Vagina (tissue), 2 donors: ENCODE results near the gene FGR. TPM values are rescaled to one million over a fixed set of nuclear protein-coding genes. Genes with fewer than 3 reads are reported as not detected.
"Not testable (repeated sequence)": the region's sequence is repeated elsewhere in the genome, so short reads cannot be mapped to it uniquely, and the experiment has no call there.

Source experiments
- DNase-seq, 2 donors: peaks; one replicate each; pipeline ENCODE4 v3.0.0-alpha.2; 2017; ENCODE audit errors: extremely low spot score in 2 of 2
- H3K27ac ChIP-seq: fragments of 200-600 bp; sonication (generic); one replicate; pipeline ENCODE4 v1.5.1; 2019
- H3K27me3 ChIP-seq: fragments of 200-600 bp; sonication (generic); one replicate; pipeline ENCODE4 v1.5.1; 2019
- H3K36me3 ChIP-seq, 2 donors: fragments of 200-600 bp; sonication (generic); one replicate each; pipeline ENCODE4 v1.5.1; 2017 to 2019
- H3K4me1 ChIP-seq: fragments of 200-600 bp; sonication (generic); one replicate; pipeline ENCODE4 v1.5.1; 2019
- H3K4me3 ChIP-seq, 2 donors: fragments of 200-600 bp; sonication (generic); 1 replicate in 1 of 2; 2 replicates in 1 of 2; pipeline ENCODE4 v1.5.1; 2016 to 2019
- H3K9me3 ChIP-seq: fragments of 200-600 bp; sonication (generic); one replicate; pipeline ENCODE4 v1.5.1; 2019
- CTCF ChIP-seq, 3 experiments: fragments of 450-650 bp in 2 of 3; fragments of 200-600 bp in 1 of 3; sonication (generic) in 1 of 3; IDR thresholded peaks; one replicate each; pipeline ENCODE4 v1.5.1; 2017 to 2019; ENCODE audit warnings: antibody characterized with exemption in 3 of 3, mild to moderate bottlenecking in 2 of 3, moderate library complexity in 2 of 3
- POLR2A ChIP-seq, 2 donors: fragments of 450-650 bp; IDR thresholded peaks; one replicate each; pipeline ENCODE4 v1.6.1; 2017; ENCODE audit warnings: antibody characterized with exemption in 2 of 2, mild to moderate bottlenecking in 2 of 2, moderate library complexity in 2 of 2
- POLR2AphosphoS5 ChIP-seq, 2 donors: sonication (generic); formaldehyde crosslinking; IDR thresholded peaks; one replicate each; pipeline ENCODE4 v1.9.0; 2017; ENCODE audit warnings: antibody characterized with exemption in 2 of 2, mild to moderate bottlenecking in 2 of 2, low read depth in 1 of 2; ENCODE audit not compliant: insufficient read depth in 1 of 2
- intact Hi-C: fragments of 100-400 bp; cut with DNase I; formaldehyde crosslinking; loops from one replicate; pipeline ENCODE4 v1.15.1; 2023
- total RNA-seq: library from RNA; depleted of rRNA; stranded (reverse); fragments of >200 nt; gene quantifications from one replicate; pipeline ENCODE4 v1.2.3, GENCODE V29; 2016

FGR gene
- total RNA-seq, 1 donor from 2014 or later = 18.4 TPM

DNA sequence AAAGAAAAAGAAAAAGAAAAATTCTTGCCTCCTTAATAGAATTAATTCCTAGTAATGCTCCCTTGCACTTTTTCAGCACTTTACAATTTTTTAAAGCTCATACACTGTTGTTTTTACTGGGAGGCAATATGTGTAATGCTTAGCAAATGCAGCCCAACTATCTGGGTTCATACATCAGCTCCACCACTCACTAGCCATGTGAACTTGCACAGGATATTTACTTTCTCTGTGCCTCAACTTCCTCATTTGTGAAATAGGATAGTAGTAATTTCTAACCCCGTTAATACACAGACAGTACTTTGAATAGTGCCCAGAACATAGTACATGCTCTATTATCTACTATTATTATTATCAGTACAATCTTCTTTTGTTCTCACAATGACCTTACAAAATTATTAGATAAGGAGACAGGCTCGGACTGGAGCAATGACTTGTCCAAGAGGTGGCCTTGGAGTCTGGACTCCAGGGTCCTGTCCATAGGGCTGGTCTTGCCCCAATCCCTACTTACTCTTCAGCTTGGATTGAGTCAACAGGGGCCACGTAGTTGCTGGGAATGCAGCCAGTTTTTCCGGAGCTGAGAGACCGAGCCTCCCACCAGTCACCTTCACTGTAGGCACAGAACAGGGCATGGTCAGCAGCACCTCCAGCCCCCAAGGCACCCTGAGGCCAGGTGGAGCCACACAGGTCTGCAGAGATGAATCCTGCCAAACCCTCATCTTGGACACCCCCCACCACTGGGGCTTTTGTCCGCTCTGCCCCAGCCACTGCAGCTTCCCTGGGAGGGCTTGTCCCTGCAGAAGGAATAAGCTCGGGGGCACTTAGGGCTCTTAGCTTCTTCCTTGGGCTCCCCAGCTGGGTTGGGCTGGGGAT, 13.7 kb downstream of the FGR start:
- H3K9me3 ChIP-seq = no peaks in the 10 kb centered on the region
- TF ChIP-seq CTCF (IDR thresholded peaks at IDR 0.05) = no peak
- TF ChIP-seq POLR2A (IDR thresholded peaks at IDR 0.05) = no peak
- no peak for TF ChIP-seq POLR2AphosphoS5 (IDR thresholded peaks at IDR 0.05; ENCODE audit: insufficient read depth in 1 of 2, low read depth in 1 of 2)
- H3K27me3 ChIP-seq = no peaks in the 10 kb centered on the region
- no peak overlapping the region for H3K27ac ChIP-seq
- no peak overlapping the region for H3K4me3 ChIP-seq
- intact Hi-C loops = no loop called here
- no peak for DNase-seq
- no peaks in the 10 kb centered on the region for H3K36me3 ChIP-seq
- no peaks in the 10 kb centered on the region for H3K4me1 ChIP-seq

DNA sequence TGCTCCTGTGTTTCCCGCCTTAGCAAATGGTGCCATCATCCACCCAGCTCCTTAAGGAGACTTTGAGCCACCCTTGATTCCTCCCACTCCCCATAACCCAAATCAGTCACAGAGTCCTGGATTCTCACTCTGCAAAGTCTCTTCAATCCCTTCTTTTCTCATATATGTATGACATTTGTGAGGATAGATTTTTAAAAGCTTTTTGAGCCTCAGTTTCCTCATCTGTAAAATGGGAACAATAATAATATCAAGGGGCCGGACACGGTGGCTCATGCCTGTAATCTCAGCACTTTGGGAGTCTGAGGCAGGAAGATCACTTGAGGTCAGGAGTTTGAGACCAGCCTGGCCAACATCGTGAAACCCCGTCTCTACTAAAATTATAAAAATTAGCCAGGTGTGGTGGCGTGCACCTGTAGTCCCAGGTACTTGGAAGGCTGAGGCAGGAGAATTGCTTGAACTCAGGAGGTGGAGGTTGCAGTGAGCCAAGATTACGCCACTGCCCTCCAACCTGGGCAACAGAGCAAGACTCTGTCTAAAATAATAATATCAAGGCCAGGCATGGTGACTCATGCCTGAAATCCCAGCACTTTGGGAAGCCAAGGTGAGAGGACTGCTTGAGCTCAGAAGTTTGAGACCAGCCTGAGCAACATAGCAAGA, 15.1 kb downstream of the FGR start:
- H3K27ac ChIP-seq, H3K4me1 ChIP-seq, H3K4me3 ChIP-seq, DNase-seq, intact Hi-C loops, H3K36me3 ChIP-seq, H3K27me3 ChIP-seq, H3K9me3 ChIP-seq: not testable (repeated sequence)

DNA sequence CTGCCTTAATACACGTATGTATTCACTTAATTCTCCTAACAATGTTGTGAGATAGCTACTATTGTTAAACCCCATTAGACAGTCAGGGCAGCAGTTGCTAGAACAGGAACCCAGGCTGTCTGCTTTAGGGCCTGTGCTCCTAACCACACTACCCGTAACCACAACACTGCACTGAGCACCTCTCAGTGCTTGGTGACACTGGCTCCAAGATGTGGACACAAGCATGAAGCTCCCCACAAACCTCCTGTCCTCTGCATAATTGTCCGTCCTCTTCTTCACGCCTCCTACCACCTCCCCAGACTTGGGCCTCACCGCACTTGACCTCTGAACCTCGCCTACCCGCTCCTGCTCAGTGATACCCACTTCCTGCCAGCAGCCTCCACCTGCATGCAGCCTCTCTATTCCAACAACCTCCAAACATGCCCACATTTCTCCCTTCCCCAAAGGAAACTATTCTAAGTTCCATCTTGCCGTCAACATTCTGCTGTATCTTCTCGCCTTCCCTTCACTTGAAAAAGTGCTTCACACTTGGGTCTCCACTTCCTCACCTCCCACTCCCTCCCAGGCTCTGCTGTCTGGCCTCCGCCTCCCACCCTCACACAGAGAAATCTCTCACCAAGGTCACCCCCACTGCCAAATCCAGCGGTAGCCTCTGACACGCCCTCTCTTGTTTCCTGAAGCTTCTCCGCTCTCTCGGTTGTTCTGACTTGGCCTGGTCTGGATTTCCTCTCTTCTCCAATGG, 16.5 kb downstream of the FGR start:
- H3K36me3 ChIP-seq = no peaks in the 10 kb centered on the region
- no peak for DNase-seq
- H3K27ac ChIP-seq = no peak overlapping the region
- intact Hi-C loops = no loop called here
- no peaks in the 10 kb centered on the region for H3K9me3 ChIP-seq
- no peaks in the 10 kb centered on the region for H3K4me1 ChIP-seq
- no peak for TF ChIP-seq POLR2A (IDR thresholded peaks at IDR 0.05)
- no peak for TF ChIP-seq CTCF (IDR thresholded peaks at IDR 0.05)
- TF ChIP-seq POLR2AphosphoS5 (IDR thresholded peaks at IDR 0.05; ENCODE audit: insufficient read depth in 1 of 2, low read depth in 1 of 2) = no peak
- no peaks in the 10 kb centered on the region for H3K27me3 ChIP-seq
- no peak overlapping the region for H3K4me3 ChIP-seq

GRCh38 chr1:27617420-27617819, 17.6 kb downstream of the FGR start:
- TF ChIP-seq CTCF (IDR thresholded peaks at IDR 0.05) = no peak
- no peak for TF ChIP-seq POLR2AphosphoS5 (IDR thresholded peaks at IDR 0.05; ENCODE audit: insufficient read depth in 1 of 2, low read depth in 1 of 2)
- TF ChIP-seq POLR2A (IDR thresholded peaks at IDR 0.05) = no peak
- Histone ChIP-seq H3K36me3 (no peaks in the 10 kb centered on the region), H3K4me1 (no peaks in the 10 kb centered on the region), H3K27me3 (no peaks in the 10 kb centered on the region), H3K9me3 (no peaks in the 10 kb centered on the region), H3K4me3 (no peak overlapping the region), H3K27ac (no peak overlapping the region)
- intact Hi-C loops = no loop called here
- no peak for DNase-seq

DNA sequence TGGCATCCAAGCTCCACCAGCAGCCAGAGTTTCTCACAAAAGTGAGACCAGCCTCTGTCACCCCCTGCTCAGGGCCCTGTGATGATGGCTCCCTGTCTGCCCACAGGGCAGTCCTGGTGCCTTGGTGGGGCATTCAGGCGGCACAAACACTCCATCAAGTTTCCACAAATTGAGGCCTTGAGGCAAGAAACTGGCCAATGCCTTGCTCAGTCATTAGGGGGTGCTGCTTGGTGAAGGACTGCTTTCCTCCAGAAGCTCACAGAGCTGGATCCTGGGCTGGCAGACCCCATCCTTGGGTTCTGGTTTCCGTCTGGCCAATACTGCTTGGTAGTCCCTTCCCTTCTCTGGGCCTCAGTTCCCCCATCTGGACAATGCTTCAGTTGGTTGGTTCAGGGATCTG, 18.5 kb downstream of the FGR start:
- Histone ChIP-seq H3K27me3 (no peaks in the 10 kb centered on the region), H3K9me3 (no peaks in the 10 kb centered on the region), H3K4me1 (no peaks in the 10 kb centered on the region), H3K36me3 (no peaks in the 10 kb centered on the region), H3K27ac (no peak overlapping the region), H3K4me3 (no peak overlapping the region)
- DNase-seq = no peak
- intact Hi-C loops = no loop called here
- no peak for TF ChIP-seq POLR2AphosphoS5 (IDR thresholded peaks at IDR 0.05; ENCODE audit: insufficient read depth in 1 of 2, low read depth in 1 of 2)
